HL-60 (cell line): ENCODE data around the gene PPP1CC.
"Not testable (repeated sequence)": the region's sequence is repeated elsewhere in the genome, so short reads cannot be mapped to it uniquely, and the experiment has no call there.

ENCODE experiments used
- GABPA ChIP-seq: IDR thresholded peaks from 2 replicates; pipeline ENCODE4 v1.6.1; 2012; ENCODE audit warnings: low read depth
- POLR2AphosphoS5 ChIP-seq: IDR thresholded peaks from 2 replicates; pipeline ENCODE4 v1.6.1; 2012; ENCODE audit warnings: low read depth
- REST ChIP-seq: IDR thresholded peaks from 2 replicates; pipeline ENCODE4 v1.6.1; 2012; ENCODE audit warnings: low read depth; ENCODE audit not compliant: insufficient replicate concordance
- SPI1 ChIP-seq: IDR thresholded peaks from 2 replicates; pipeline ENCODE4 v1.6.1; 2012; ENCODE audit warnings: low read depth, mild to moderate bottlenecking, borderline replicate concordance
- TF ChIP-seq, protein P1 (sequence below): IDR thresholded peaks from one replicate; pipeline ENCODE4 v1.5.1; 2011; ENCODE audit warnings: low read length, control low read depth, inconsistent platforms; ENCODE audit not compliant: insufficient read depth

- TF ChIP-seq, protein P1, sequence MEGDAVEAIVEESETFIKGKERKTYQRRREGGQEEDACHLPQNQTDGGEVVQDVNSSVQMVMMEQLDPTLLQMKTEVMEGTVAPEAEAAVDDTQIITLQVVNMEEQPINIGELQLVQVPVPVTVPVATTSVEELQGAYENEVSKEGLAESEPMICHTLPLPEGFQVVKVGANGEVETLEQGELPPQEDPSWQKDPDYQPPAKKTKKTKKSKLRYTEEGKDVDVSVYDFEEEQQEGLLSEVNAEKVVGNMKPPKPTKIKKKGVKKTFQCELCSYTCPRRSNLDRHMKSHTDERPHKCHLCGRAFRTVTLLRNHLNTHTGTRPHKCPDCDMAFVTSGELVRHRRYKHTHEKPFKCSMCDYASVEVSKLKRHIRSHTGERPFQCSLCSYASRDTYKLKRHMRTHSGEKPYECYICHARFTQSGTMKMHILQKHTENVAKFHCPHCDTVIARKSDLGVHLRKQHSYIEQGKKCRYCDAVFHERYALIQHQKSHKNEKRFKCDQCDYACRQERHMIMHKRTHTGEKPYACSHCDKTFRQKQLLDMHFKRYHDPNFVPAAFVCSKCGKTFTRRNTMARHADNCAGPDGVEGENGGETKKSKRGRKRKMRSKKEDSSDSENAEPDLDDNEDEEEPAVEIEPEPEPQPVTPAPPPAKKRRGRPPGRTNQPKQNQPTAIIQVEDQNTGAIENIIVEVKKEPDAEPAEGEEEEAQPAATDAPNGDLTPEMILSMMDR, result not testable (repeated sequence)
- TF ChIP-seq GABPA, SPI1, POLR2AphosphoS5, REST: not testable (repeated sequence)
Observed at GRCh38 chr12:110737016-110737415, 5.7 kb downstream of the PPP1CC start.
